Vagina (tissue), 2 donors: ENCODE data around the gene BICC1. TPM values are rescaled to one million over a fixed set of nuclear protein-coding genes. Genes with fewer than 3 reads are reported as not detected.

ENCODE experiments used
- DNase-seq, 2 donors: peaks; one replicate each; pipeline ENCODE4 v3.0.0-alpha.2; 2017; ENCODE audit errors: extremely low spot score in 2 of 2
- H3K27ac ChIP-seq: fragments of 200-600 bp; sonication (generic); one replicate; pipeline ENCODE4 v1.5.1; 2019
- H3K27me3 ChIP-seq: fragments of 200-600 bp; sonication (generic); one replicate; pipeline ENCODE4 v1.5.1; 2019
- H3K36me3 ChIP-seq, 2 donors: fragments of 200-600 bp; sonication (generic); one replicate each; pipeline ENCODE4 v1.5.1; 2017 to 2019
- H3K4me1 ChIP-seq: fragments of 200-600 bp; sonication (generic); one replicate; pipeline ENCODE4 v1.5.1; 2019
- H3K4me3 ChIP-seq, 2 donors: fragments of 200-600 bp; sonication (generic); 1 replicate in 1 of 2; 2 replicates in 1 of 2; pipeline ENCODE4 v1.5.1; 2016 to 2019
- H3K9me3 ChIP-seq: fragments of 200-600 bp; sonication (generic); one replicate; pipeline ENCODE4 v1.5.1; 2019
- POLR2A ChIP-seq, 2 donors: fragments of 450-650 bp; IDR thresholded peaks; one replicate each; pipeline ENCODE4 v1.6.1; 2017; ENCODE audit warnings: antibody characterized with exemption in 2 of 2, mild to moderate bottlenecking in 2 of 2, moderate library complexity in 2 of 2
- POLR2AphosphoS5 ChIP-seq, 2 donors: sonication (generic); formaldehyde crosslinking; IDR thresholded peaks; one replicate each; pipeline ENCODE4 v1.9.0; 2017; ENCODE audit warnings: antibody characterized with exemption in 2 of 2, mild to moderate bottlenecking in 2 of 2, low read depth in 1 of 2; ENCODE audit not compliant: insufficient read depth in 1 of 2
- intact Hi-C: fragments of 100-400 bp; cut with DNase I; formaldehyde crosslinking; loops from one replicate; pipeline ENCODE4 v1.15.1; 2023
- total RNA-seq: library from RNA; depleted of rRNA; stranded (reverse); fragments of >200 nt; gene quantifications from one replicate; pipeline ENCODE4 v1.2.3, GENCODE V29; 2016
- TF ChIP-seq, protein P1 (sequence below), 3 experiments: fragments of 450-650 bp in 2 of 3; fragments of 200-600 bp in 1 of 3; sonication (generic) in 1 of 3; IDR thresholded peaks; one replicate each; pipeline ENCODE4 v1.5.1; 2017 to 2019; ENCODE audit warnings: antibody characterized with exemption in 3 of 3, mild to moderate bottlenecking in 2 of 3, moderate library complexity in 2 of 3

BICC1 gene
- total RNA-seq, 1 donor from 2014 or later, result 15.2 TPM

DNA sequence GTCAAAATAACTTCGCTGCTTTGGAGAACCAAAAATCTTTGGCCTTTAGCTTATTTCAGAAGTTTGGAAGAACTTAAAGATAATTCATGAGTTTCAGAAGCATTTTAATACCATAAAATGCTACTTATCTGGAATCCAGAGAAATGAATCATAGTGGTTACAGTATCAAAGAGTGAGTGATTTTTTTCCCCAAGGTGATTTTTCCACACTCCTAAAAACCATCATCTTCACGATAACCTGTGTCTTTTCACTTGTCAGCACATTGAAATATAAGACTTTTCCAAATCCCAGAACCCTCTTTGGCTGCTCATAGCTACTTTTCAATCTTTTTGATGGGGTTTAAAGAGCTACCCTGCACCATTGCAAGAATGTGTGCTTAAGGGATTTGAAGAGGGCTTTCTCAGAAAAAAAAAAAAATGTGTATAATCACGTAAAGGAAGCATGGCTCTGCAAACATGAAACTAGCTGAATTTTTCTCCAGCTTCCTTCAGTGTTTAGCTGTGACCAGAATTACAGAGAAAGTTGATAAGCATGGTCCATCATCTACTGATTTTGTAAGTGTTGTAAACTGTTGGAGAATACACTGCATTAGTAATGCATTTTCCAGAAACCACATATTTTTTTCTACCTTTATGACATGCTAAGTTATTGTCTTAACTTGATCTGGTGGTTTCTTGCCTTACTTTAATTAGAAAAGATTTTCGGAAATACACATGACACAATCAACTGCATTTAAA lies 134.9 kb downstream of the BICC1 start:
- Histone ChIP-seq H3K4me3 (no peak overlapping the region), H3K4me1 (peaks cover 7% of the 10 kb centered on the region), H3K36me3 (no peaks in the 10 kb centered on the region), H3K27ac (no peak overlapping the region), H3K27me3 (no peaks in the 10 kb centered on the region), H3K9me3 (no peaks in the 10 kb centered on the region)
- intact Hi-C loops, result no loop called here
- TF ChIP-seq, protein P1, sequence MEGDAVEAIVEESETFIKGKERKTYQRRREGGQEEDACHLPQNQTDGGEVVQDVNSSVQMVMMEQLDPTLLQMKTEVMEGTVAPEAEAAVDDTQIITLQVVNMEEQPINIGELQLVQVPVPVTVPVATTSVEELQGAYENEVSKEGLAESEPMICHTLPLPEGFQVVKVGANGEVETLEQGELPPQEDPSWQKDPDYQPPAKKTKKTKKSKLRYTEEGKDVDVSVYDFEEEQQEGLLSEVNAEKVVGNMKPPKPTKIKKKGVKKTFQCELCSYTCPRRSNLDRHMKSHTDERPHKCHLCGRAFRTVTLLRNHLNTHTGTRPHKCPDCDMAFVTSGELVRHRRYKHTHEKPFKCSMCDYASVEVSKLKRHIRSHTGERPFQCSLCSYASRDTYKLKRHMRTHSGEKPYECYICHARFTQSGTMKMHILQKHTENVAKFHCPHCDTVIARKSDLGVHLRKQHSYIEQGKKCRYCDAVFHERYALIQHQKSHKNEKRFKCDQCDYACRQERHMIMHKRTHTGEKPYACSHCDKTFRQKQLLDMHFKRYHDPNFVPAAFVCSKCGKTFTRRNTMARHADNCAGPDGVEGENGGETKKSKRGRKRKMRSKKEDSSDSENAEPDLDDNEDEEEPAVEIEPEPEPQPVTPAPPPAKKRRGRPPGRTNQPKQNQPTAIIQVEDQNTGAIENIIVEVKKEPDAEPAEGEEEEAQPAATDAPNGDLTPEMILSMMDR (IDR thresholded peaks at IDR 0.05), result no peak
- no peak for TF ChIP-seq POLR2AphosphoS5 (IDR thresholded peaks at IDR 0.05; ENCODE audit: insufficient read depth in 1 of 2, low read depth in 1 of 2)
- no peak for TF ChIP-seq POLR2A (IDR thresholded peaks at IDR 0.05)
- no peak for DNase-seq

DNA sequence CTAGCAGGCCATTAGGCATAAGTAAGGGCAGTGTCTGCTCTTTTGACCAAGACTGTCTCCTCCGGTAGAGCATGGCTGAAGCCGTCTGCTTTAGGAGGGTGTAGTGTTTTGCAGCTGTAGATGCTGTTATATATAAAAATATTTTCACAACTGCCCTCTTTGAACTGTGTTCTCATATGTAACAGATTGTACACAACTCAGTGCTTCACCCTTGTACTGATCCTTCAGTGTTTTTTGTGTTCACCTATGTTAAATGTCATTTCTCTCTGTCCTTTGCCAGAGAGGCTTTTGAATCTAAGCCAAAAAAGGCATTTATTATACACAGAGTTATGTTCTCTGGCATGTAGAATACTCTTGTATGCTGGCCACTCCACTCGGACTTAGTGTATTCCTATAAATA lies 135.5 kb downstream of the BICC1 start:
- Histone ChIP-seq H3K27me3 (no peaks in the 10 kb centered on the region), H3K36me3 (no peaks in the 10 kb centered on the region), H3K9me3 (no peaks in the 10 kb centered on the region), H3K4me3 (no peak overlapping the region), H3K4me1 (peaks cover 4% of the 10 kb centered on the region), H3K27ac (no peak overlapping the region)
- TF ChIP-seq, protein P1 (IDR thresholded peaks at IDR 0.05), result no peak
- TF ChIP-seq POLR2AphosphoS5 (IDR thresholded peaks at IDR 0.05; ENCODE audit: insufficient read depth in 1 of 2, low read depth in 1 of 2) (no peak), POLR2A (IDR thresholded peaks at IDR 0.05) (no peak)
- no peak for DNase-seq
- intact Hi-C loops, result no loop called here

DNA sequence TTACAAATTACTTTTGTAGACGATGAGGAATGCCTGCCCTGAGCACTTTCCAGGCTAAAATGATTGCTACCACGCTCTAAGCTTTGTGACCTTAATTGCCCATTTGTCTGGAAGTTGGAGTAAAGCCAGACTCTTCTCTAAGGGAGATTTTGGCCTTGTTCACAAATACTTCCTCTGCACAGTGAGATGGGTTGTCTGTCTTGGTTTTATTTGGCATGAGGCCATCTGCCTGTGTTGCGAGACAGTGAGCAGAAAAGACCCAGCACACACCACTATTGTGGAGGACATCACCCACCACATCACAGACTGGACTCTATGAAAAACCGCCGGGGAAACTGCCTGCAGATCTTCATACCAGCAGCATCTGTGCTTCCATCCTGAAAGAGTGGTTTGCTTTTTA lies 138.4 kb downstream of the BICC1 start:
- no peaks in the 10 kb centered on the region for H3K9me3 ChIP-seq
- H3K27me3 ChIP-seq, result no peaks in the 10 kb centered on the region
- no peaks in the 10 kb centered on the region for H3K4me1 ChIP-seq
- H3K4me3 ChIP-seq, result no peak overlapping the region
- no peak overlapping the region for H3K27ac ChIP-seq
- TF ChIP-seq, protein P1 (IDR thresholded peaks at IDR 0.05), result no peak
- TF ChIP-seq POLR2AphosphoS5 (IDR thresholded peaks at IDR 0.05; ENCODE audit: insufficient read depth in 1 of 2, low read depth in 1 of 2), result no peak
- no peak for TF ChIP-seq POLR2A (IDR thresholded peaks at IDR 0.05)
- DNase-seq, result no peak
- intact Hi-C loops, result no loop called here
- H3K36me3 ChIP-seq, result no peaks in the 10 kb centered on the region

DNA sequence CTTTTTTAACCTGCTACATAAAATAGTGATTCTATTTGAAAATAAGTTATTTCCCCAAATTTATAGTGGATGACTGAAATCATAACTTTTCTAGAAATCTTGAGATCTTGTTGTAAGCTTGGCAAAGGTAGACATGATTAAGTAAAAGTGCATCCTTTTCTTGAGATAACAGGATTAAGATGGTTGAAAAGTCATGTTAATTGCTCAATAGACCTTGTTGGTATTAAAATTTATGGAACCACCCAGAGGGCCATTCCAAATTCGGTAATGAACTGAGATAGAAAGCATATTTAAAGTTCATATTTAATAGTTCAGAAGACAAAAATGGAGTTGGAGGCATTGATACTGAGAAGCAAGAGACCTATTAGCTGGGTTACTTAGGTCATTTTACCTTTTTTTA lies 139.1 kb downstream of the BICC1 start:
- Histone ChIP-seq H3K27ac (no peak overlapping the region), H3K36me3 (no peaks in the 10 kb centered on the region), H3K4me3 (no peak overlapping the region), H3K9me3 (no peaks in the 10 kb centered on the region), H3K4me1 (no peaks in the 10 kb centered on the region), H3K27me3 (no peaks in the 10 kb centered on the region)
- DNase-seq, result no peak
- intact Hi-C loops, result no loop called here
- TF ChIP-seq, protein P1 (IDR thresholded peaks at IDR 0.05), result no peak
- TF ChIP-seq POLR2A (IDR thresholded peaks at IDR 0.05), result no peak
- TF ChIP-seq POLR2AphosphoS5 (IDR thresholded peaks at IDR 0.05; ENCODE audit: insufficient read depth in 1 of 2, low read depth in 1 of 2), result no peak

DNA sequence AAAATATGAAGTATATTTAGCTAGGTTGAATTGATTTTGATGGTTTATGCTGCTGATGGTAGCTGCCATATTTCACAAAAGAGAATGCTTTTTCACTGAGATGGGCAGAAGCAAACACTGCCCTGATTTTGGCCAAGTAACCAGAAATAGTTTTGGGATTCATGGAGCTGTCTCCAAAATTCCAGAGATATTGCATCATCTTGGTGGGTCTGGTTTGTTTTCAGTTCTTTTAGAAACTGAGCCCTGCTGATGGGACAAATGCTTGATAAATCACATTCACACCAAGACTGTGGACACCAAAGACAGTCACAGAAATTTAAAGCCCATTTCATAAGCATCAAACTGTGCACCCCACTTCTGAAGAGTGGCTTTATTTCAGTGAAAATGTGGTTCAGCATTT lies 140.5 kb downstream of the BICC1 start:
- no peaks in the 10 kb centered on the region for H3K4me1 ChIP-seq
- TF ChIP-seq POLR2A (IDR thresholded peaks at IDR 0.05) (no peak), POLR2AphosphoS5 (IDR thresholded peaks at IDR 0.05; ENCODE audit: insufficient read depth in 1 of 2, low read depth in 1 of 2) (no peak)
- TF ChIP-seq, protein P1 (IDR thresholded peaks at IDR 0.05), result no peak
- H3K9me3 ChIP-seq, result no peaks in the 10 kb centered on the region

More for the DNA sequence above, 140.5 kb downstream of the BICC1 start:
- Histone ChIP-seq H3K27ac (no peak overlapping the region), H3K4me3 (no peak overlapping the region), H3K36me3 (no peaks in the 10 kb centered on the region), H3K27me3 (no peaks in the 10 kb centered on the region)
- intact Hi-C loops, result no loop called here
- DNase-seq, result no peak
